RPMI7951 (cell line): ENCODE results near the gene PTPN4. TPM values are rescaled to one million over a fixed set of nuclear protein-coding genes. Genes with fewer than 3 reads are reported as not detected.
"Not testable (repeated sequence)": the region's sequence is repeated elsewhere in the genome, so short reads cannot be mapped to it uniquely, and the experiment has no call there.

Experiments
- DNase-seq: peaks from one replicate; pipeline ENCODE4 v3.0.0-alpha.2; 2012; ENCODE audit warnings: low read depth
- total RNA-seq: library from RNA; depleted of rRNA; stranded (reverse); fragments of >200 nt; shearing (Covaris generic); gene quantifications from 2 replicates; pipeline ENCODE4 v1.2.3, GENCODE V29; 2014

PTPN4 gene
- total RNA-seq, 1 experiment from 2014 or later, result 19.2 TPM

DNA sequence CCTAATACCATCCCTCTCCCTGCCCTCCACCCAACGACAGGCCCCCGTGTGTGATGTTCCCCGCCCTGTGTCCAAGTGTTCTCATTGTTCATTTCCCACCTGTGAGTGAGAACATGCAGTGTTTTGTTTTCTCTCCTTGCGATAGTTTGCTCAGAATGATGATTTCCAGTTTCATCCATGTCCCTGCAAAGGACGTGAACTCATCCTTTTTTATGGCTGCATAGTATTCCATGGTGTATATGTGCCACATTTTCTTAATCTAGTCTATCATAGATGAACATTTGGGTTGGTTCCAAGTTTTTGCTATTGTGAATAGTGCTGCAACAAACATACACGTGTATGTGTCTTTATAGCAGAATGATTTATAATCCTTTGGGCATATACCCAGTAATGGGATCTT is 44.7 kb downstream of the PTPN4 start:
- not testable (repeated sequence) for DNase-seq

- no peak for DNase-seq
Observed at GRCh38 chr2:119808516-119809147, 48.9 kb downstream of the PTPN4 start.

DNA sequence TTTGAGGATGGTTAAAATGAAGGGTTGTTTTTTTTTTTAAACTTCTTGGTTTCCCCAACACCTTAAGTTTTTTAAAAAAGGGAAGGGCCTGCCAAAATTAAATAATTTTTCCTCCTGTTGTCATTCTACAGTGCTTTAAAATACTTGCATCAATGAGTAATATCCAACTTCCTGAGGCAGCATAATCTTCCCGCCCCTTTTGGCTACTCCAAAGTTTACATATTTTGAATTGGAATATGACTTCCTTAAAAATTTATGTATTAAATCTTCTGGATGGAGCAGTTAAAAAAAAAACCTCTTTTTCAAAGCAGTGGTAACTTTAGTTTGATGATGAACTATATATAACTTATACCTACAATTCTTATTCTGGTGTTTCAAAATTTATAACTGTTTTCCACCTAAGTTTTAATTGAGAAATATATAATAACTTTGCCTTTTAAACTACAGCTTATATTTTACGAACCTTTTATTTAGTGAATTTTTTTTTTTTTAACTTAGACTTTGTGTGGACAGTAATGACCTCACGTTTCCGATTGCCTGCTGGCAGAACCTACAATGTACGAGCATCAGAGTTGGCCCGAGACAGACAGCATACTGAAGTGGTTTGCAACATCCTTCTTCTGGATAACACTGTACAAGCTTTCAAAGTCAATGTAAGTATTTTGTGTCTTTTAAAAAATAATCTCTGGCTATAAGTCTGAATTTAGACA is 49.8 kb downstream of the PTPN4 start:
- DNase-seq, result peak; percentile 37

DNA sequence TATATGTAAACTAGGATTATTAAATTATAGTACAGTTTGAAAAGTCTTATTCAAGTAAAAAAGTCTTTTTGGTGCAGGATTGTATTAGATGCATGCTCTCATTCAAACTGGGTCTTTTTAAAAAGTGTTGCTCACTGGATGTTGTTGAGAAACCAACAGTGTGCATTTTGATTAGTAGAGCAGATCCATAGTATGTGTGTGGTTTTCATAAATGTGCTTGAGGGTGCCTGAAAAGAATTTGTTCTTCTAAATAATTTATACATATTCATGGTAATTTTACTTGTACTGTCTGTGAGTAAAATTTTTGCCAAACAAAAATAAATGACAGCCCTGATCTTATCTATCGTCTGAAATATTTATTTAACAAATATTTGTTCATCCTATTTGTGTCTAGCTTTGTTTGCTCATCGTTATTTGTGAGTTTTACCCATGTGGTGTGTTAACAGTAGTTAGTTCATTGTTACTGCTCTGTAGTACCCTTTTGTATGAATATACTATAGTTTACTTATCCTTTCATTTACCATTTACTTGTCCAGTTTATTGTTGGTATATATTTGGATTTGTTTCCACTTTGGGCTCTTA is 50.4 kb downstream of the PTPN4 start:
- DNase-seq, result no peak

GRCh38 chr2:119814216-119814615 is 54.5 kb downstream of the PTPN4 start:
- DNase-seq, result no peak

DNA sequence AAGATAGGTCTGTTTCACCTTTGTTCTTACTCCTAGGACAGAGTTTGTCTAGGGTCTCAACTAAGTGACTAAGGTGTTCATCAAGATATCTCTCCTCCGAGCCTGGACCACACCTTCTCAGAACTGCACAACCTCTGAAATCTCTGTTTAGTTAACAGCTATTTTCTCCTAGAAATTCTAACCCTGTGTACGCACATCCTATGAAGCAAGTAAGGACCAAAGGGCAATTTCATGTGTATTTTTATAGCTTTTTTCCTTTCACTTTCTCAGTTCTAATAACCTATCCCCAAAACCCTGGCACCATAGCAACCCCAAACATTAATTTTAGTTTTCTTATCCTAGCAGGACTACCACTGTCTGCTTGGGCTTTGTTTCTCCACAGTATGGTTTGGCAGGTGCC is 59.1 kb downstream of the PTPN4 start:
- no peak for DNase-seq

- DNase-seq, result no peak
Observed at GRCh38 chr2:119819846-119820245, 60.1 kb downstream of the PTPN4 start.

DNA sequence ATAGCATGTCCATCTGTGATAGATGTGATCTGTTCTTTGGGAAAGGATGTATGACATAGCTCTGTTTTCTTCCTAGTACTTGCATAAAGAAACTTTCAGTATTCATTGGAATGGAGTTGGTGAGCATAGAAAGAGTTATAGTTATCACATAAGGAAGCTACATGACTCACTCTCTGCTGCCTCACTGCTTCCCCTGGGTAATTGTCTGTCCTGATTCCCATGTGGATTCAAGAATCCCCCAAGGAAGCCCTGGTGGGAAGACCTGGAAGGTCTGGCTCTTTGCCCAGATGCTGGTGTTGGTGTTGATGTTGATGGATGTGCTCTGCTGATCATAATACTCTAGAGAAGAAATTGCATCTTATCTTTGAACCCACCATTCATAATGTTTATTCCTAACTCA is 60.6 kb downstream of the PTPN4 start:
- DNase-seq, result peak; percentile 91

DNA sequence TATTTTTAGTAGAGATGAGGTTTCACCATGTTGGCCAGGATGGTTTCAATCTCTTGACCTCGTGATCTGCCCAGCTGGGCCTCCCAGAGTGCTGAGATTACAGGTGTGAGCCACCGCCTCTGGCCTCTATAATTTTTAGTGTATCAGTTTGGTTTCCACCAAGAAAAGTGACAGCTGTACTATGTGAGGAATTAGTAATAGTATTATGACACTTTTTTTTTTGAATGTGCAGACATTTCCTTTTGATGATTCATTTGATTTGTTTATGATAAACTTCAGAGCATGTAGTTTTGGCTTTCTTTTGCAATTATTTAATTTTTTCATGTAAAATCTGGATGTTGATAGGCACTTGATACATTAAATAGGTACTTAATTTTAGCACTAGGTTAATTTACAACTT is 61.5 kb downstream of the PTPN4 start:
- no peak for DNase-seq

DNA sequence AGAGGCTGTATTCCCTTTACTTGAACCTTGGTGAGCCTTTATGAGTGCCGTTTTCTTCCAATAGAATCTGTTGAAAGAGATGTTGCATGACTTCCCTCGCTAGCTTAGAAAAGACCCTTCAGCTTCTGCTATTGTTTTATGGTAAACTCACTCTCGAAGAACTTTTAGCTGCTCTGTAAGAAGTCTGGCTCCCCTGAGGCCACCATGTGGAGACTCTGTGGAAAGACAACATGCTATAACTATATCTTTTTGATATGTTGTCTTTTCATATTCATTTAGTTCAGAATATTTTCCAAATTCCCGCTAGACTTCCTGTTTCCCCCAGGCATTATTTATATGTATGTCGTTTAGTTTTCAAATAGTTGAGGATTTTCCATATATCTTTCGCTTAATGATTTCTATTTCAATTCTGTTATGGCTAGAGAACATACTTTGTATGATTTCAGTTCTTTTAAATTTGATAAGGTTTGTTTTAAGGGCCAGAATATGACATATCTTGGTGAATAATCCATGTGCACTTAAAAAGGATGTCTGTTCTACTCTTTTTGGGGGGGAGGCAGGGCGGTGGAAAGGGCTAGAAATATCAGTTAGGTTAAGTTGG is 64.1 kb downstream of the PTPN4 start:
- DNase-seq, result peak; percentile 35

GRCh38 chr2:119826370-119826961 is 66.7 kb downstream of the PTPN4 start:
- DNase-seq, result peak; percentile 64

- peak; percentile 39 for DNase-seq
Observed at GRCh38 chr2:119827866-119828507, 68.3 kb downstream of the PTPN4 start.

GRCh38 chr2:119836455-119837142 is 76.9 kb downstream of the PTPN4 start:
- DNase-seq, result no peak

- DNase-seq, result no peak
Observed at GRCh38 chr2:119837350-119837749, 77.6 kb downstream of the PTPN4 start.

- no peak for DNase-seq
Observed at GRCh38 chr2:119837759-119838158, 78.0 kb downstream of the PTPN4 start.

- DNase-seq, result no peak
Observed at GRCh38 chr2:119838179-119838578, 78.5 kb downstream of the PTPN4 start.

GRCh38 chr2:119841550-119841949 is 81.8 kb downstream of the PTPN4 start:
- no peak for DNase-seq

- DNase-seq, result no peak
Observed at GRCh38 chr2:119846021-119846420, 86.3 kb downstream of the PTPN4 start.

DNA sequence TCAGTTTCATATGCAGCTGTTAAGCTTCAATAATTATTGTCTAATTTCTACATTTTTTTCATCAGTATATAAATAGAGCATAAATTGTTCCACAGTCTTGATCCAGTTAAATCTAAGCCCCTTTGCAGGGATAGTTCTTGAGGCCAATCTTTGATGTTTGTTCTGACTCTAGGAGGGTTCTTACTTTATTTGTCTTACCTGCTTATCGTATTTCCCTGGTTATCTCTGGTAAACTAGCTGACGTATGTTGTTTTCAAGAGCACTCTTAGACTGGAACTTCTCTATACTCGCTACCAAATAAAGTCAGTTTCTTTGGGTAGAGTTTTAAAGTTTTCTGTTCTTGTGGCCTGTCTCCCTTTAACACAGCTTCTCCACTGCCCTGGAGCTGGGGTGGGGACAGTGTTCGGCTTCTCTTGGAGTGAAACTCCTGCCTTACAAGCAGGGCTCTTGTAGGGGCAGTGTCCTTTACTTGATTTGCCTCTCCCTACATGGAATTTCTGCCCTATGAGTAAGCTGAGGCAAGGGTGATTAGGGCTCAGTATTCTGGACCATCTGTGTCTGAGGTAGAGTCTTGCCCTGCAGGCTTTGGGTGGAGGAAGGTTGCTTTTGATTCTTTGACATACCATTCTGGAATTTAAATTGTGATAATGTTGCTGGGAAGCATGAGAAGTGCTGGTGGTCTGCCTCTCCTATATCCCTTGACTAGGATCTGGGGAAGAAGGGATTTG is 90.3 kb downstream of the PTPN4 start:
- DNase-seq, result peak; percentile 52

DNA sequence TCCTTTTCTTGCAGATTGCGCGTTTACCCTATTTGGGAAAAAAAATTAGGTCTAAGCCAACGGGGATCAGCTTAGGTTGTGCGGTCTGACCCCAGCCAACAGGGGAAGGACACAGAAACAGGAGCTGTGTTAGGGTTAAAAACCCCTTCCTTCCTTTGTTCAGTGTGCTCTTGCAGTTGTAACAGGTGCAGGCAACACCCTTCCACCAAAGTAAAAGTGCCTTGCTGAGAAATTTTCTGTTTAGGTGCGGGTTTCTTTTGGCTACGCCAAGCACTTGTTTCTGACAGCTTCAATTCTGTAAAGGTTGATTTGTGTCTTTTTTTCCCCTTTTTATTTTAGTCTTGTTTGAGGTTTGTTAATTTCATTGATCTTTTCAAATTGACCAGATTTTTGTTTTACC is 92.5 kb downstream of the PTPN4 start:
- no peak for DNase-seq
